NCI-H2171 treated with DMSO at 0.1 percent for 48 hours (cell line): ENCODE measurements around the gene TSPAN15.

ENCODE experiments used
- DNase-seq: peaks from one replicate; lab custom pipeline; 2025; lab: John Stamatoyannopoulos, UW

TSPAN15 gene

GRCh38 chr10:69553328-69553727, 102.1 kb downstream of the TSPAN15 start:
- DNase-seq = no peak

- DNase-seq = no peak
These were observed 103.3 kb downstream of the TSPAN15 start for GRCh38 chr10:69554611-69555010.
